GM19438 (cell line): ENCODE data around the gene COL4A1.

ENCODE experiments used
- ATAC-seq: cut with Tn5 transposase; IDR thresholded peaks from one replicate; pipeline ENCODE4 v1.9.1; 2021; ENCODE audit warnings: low read depth; ENCODE audit not compliant: unreplicated experiment

COL4A1 gene

GRCh38 chr13:110310541-110311442 is 3.8 kb upstream of the COL4A1 start:
- no peak for ATAC-seq

DNA sequence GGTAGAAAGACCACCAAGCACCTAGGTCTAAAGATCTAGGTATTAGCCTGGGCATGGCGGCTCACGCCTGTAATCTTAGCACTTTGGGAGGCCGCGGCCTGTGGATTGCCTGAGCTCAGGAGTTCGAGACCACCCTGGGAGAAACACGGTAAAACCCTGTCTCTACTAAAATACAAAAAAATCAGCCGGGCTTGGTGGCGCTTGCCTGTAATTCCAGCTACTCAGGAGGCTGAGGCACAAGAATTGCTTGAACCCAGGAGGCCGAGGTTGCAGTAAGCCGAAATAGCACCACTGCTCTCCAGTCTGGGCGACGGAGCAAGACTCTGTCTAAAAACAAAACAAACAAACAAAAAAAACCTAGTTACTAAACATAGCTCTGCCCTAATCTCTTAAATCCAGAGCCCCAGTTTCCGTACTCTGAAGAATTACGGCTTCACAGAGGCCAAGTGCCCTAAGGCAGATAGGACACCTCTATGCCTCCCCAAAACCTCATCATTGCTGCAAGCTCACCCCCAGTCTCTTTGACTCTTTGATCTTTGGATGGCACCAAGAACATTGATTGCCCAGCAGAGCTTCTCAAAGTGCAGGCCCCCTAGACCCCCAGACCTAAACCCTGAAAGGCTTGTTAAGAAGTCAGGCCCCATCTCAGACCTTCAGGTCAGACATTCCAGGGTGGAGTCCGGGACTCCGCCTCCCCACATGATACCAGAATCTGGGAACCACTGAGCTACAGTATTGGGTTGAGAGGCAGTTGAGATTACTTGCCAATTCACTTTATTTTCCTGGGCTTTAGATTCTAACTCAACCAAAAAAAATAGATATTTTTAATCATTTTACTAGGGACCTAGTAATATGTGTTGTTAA is 2.9 kb upstream of the COL4A1 start:
- ATAC-seq, result no peak

- ATAC-seq, result no peak
These were observed 1.9 kb upstream of the COL4A1 start for GRCh38 chr13:110308656-110309359.

GRCh38 chr13:110307767-110308655 is 1.1 kb upstream of the COL4A1 start:
- no peak for ATAC-seq

DNA sequence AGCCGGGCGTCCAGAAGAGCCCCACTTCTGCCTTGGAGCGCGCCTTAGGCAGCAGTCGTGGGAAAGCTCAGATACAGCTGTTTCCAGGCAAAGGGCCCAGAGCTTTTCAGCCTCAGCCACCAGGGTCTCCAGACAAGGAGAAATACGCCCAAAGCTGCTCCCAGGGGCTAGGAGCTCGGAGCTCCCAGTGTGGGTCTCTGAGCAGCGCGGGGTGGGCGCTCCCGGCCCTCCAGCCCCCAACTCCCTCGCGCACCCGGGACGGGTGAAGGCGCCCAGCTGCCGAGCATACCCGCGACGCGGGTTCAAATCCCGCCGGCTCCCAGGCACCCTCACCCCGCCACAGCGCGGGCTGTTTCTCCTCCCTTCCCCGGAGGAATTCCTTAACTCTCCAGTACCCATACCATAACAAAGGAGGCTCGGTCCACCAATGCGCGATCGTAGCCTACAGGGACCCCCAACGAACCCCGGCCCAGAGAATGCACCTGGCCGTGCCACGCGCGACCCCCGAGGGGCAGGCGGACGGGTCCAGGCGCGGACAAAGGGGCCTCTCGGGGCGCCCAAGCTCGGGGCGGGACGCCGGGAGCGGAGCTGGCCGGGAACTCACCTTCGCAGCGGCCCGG is 507 bp downstream of the COL4A1 start:
- no peak for ATAC-seq

- no peak for ATAC-seq
These were observed 1.0 kb downstream of the COL4A1 start for GRCh38 chr13:110305949-110306339.

GRCh38 chr13:110305544-110305943 is 1.4 kb downstream of the COL4A1 start:
- ATAC-seq, result no peak

- ATAC-seq, result no peak
These were observed 2.0 kb downstream of the COL4A1 start for GRCh38 chr13:110305001-110305400.

DNA sequence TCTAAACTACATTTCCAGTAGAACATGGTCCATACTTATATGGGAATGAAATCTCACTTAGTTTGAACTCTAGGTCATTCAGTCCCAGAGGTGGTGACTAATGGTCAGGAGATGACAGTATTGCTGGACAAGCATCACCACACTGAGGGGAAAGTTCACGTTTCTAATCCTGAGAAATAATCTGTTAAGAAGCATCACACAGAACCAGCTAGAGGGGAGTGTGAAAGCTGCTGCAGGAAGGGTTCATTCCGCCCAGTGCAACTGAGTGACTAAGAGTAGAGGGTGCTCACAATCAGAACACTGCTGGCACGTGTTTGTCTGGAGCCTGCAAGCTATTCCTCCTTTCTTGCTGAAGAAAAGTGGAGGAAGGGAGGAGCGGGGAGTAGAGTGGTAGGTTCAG is 2.7 kb downstream of the COL4A1 start:
- no peak for ATAC-seq

- no peak for ATAC-seq
These were observed 3.3 kb downstream of the COL4A1 start for GRCh38 chr13:110303644-110304043.

DNA sequence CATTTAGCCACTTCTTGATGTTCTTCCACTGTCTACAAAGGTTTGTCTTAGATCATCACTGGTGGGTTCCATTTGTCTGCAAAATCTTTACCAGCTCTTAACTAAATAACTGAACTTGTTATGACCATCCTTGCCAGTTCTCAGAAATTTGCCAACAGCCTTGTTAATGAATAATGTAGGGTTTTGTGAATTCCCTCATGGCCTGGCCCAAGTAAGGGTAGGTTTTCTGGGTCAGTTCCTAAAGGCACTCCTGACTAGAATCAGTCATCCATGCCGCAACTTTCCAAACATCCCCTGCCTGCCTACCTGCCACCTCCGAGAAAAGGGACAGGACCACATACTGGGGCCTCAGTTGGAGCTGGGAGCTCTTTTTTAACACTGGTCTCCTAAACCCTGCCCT is 4.0 kb downstream of the COL4A1 start:
- no peak for ATAC-seq

GRCh38 chr13:110301606-110302553 is 5.1 kb downstream of the COL4A1 start:
- ATAC-seq, result no peak

DNA sequence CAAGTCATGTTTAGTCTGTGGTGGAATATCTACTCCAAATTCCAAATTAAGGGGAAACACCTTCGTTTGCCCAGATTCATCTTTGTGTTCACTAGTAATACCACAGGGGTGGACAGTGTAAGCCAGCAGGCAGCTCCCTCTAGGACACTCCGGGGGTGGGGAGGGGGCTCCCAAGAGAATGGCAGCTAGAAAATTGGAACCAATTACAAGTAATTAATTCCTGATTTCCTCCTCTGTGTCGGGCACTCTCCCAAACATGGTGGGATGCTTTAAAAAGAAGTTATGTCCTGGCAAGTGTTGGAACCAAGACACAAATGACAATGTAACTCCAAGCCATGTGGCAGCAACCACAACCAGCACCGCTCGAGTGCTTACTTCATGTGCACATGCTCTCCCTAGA is 5.9 kb downstream of the COL4A1 start:
- ATAC-seq, result no peak

DNA sequence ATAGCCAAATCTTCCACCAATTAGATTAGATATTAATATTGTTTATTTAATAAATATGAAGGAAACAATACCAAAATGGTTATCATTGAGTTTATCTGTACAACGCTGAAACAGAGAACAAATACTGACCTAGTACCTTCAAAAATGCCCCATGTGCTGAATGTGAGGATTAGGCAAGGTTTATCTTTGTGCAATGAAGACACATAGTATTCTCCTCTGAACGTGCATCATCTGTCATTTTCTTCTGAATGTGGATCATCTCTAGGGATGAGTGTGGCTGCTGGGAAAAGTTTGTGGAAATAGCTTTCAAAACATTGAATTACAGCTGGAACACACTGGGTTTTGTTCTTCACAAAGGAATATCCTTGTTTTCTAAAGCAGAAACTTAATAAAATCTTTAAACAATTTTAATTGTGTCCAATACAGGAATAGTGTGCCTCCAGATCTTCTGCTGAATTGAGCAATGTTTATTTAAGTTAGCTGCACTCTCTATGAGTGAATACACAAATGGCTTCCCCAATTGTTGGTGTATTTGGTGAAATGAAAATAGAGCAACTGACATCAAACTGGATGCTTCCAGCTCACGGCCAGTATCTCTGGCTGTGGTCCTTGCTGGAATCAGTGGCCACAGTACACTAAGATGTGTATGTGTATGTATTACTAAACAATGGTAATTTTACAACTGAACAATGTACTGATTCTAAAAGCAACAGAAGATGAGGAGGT is 6.7 kb downstream of the COL4A1 start:
- no peak for ATAC-seq

DNA sequence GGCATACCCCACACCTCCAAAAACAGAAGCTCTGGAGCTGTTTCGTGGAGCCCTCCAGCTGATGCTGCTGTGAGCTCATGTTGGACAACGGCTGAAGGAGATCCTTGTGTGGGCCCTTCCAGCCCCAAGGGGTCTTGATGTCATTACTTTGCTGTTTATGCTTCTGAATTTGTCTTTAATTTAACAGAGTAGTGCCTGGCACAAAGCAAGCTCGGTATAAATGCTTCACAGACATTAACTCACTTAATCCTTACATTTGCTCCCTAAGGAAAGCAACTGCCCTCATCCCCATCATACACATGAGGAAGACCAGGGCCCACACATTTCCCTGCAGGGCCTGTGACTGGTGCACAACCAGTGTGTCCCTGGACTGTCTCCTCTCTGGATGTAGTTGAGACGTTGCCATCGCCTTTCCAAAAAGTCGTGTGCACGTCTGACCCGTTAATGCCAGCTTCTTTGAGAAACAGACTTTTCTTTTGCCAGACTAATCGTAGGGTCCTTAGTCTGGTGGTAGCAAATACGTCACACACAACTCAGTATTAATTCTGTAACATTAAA is 7.6 kb downstream of the COL4A1 start:
- no peak for ATAC-seq

DNA sequence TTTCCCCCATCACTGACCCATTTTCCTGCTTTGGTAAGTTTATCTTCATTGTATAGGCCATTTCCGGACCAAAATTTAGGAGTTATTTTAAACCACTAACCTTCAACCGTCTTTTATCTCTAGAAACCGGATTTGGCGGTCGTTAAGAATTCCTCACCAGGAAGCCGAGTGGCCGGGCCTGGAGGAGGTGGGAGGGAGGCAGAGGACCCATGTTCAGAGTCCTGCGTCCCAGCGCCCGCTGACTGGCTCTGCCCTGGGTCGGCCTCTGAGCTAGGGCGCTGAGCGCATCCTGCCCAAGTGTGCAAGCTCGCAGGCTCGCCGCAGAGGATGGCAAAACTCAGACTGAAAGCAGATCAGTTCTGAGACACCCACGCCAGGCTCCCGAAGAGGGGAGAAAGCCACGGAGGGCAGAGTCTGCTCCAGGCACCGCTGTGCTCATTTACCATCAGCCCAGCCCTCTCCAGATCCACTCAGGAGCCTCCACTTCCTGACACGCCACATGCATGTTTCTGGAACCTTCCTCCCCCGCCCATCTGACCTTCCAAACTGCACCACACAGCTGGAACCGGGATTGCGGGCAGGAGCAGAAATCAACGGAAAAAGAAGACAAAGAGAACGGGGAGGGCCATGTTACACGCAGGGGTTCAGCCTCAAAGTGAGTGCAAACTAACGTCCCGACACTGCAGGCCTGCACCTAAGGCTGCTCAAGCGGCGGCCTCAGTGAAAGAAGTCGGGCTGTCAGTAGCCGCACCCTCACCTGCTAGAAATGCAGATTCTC is 8.3 kb downstream of the COL4A1 start:
- no peak for ATAC-seq
